ENCODE data around the gene ELMO3. TPM values are rescaled to one million over a fixed set of nuclear protein-coding genes. Genes with fewer than 3 reads are reported as not detected.

ELMO3 gene
- total RNA-seq, 1 donor from 2014 or later, result not detected

GRCh38 chr16:67190448-67191399 is 8.2 kb upstream of the ELMO3 start:
- H3K36me3 ChIP-seq, result no peaks in the 10 kb centered on the region
- no peak for DNase-seq (ENCODE audit: low spot score)
- no peak overlapping the region for H3K4me3 ChIP-seq
- no peak overlapping the region for H3K27ac ChIP-seq
- H3K36me3 Mint-ChIP-seq, result peaks cover 6% of the 10 kb centered on the region
- peak overlapping the region; percentile 92 for H3K4me3 Mint-ChIP-seq
- H2AFZ ChIP-seq (replicated peaks), result no peak overlapping the region
- no peak overlapping the region for H3K4me2 ChIP-seq
- H3K4me1 ChIP-seq, result peaks cover 7% of the 10 kb centered on the region
- no peak overlapping the region for H3K9ac ChIP-seq
- peaks cover 15% of the 10 kb centered on the region for H3K27me3 ChIP-seq
- H3K27ac Mint-ChIP-seq, result peak overlapping the region; percentile 72
- H3K4me1 Mint-ChIP-seq, result peaks cover 23% of the 10 kb centered on the region
- peaks cover 33% of the 10 kb centered on the region for H4K20me1 ChIP-seq (ENCODE audit: low read depth)
- peaks cover 24% of the 10 kb centered on the region for H3K79me2 ChIP-seq (ENCODE audit: low read depth)
- H3K9me3 ChIP-seq (ENCODE audit: low read depth), result no peaks in the 10 kb centered on the region
- no peaks in the 10 kb centered on the region for H3F3A ChIP-seq (ENCODE audit: low read depth)
- H3K27me3 Mint-ChIP-seq (ENCODE audit: insufficient read depth, low read depth), result peaks cover 10% of the 10 kb centered on the region
- H3K9me3 Mint-ChIP-seq, result no peaks in the 10 kb centered on the region
- TF ChIP-seq EZH2phosphoT487 (IDR thresholded peaks at IDR 0.05) (no peak), CTCF (IDR thresholded peaks at IDR 0.05) (no peak), EZH2 (IDR thresholded peaks at IDR 0.05) (no peak)

- Histone ChIP-seq H2AFZ (replicated peaks) (peak overlapping the region; percentile 5), H3K9me3 (ENCODE audit: low read depth) (no peaks in the 10 kb centered on the region), H4K20me1 (ENCODE audit: low read depth) (peaks cover 26% of the 10 kb centered on the region), H3K9ac (no peak overlapping the region), H3K36me3 (no peaks in the 10 kb centered on the region), H3K79me2 (ENCODE audit: low read depth) (peaks cover 24% of the 10 kb centered on the region), H3K4me1 (peaks cover 7% of the 10 kb centered on the region), H3K4me2 (peak overlapping the region; percentile 33), H3K27me3 (peaks cover 7% of the 10 kb centered on the region), H3K4me3 (peak overlapping the region; percentile 82), H3K27ac (no peak overlapping the region), H3F3A (ENCODE audit: low read depth) (no peaks in the 10 kb centered on the region)
- Mint-ChIP-seq H3K27ac (peak overlapping the region; percentile 60), H3K4me3 (peak overlapping the region; percentile 92), H3K36me3 (peaks cover 12% of the 10 kb centered on the region), H3K27me3 (ENCODE audit: insufficient read depth, low read depth) (peaks cover 5% of the 10 kb centered on the region), H3K9me3 (no peaks in the 10 kb centered on the region), H3K4me1 (peaks cover 22% of the 10 kb centered on the region)
- no peak for DNase-seq (ENCODE audit: low spot score)
- no peak for TF ChIP-seq EZH2 (IDR thresholded peaks at IDR 0.05)
- TF ChIP-seq EZH2phosphoT487 (IDR thresholded peaks at IDR 0.05), result no peak
- no peak for TF ChIP-seq CTCF (IDR thresholded peaks at IDR 0.05)
These were observed 7.4 kb upstream of the ELMO3 start for GRCh38 chr16:67191411-67191994.

GRCh38 chr16:67191995-67192681 is 6.8 kb upstream of the ELMO3 start, which contains the start of gene E2F4:
E2F4 (plus strand) TSS chr16:67192155; CDS start chr16:67192228, 73 bp downstream.
- H3K9me3 Mint-ChIP-seq, result no peaks in the 10 kb centered on the region
- Histone ChIP-seq H2AFZ (replicated peaks) (peak within 1 kb of the TSS; percentile 5), H3K9me3 (ENCODE audit: low read depth) (no peaks in the 10 kb centered on the region), H3K4me2 (peak within 1 kb of the TSS; percentile 97), H3K27me3 (peaks cover under 1% of the 10 kb centered on the region), H3K79me2 (ENCODE audit: low read depth) (peaks cover 24% of the 10 kb centered on the region), H3K4me1 (peaks cover 7% of the 10 kb centered on the region), H3K27ac (no peak within 1 kb of the TSS), H3F3A (ENCODE audit: low read depth) (no peaks in the 10 kb centered on the region), H3K4me3 (peak within 1 kb of the TSS; percentile 82), H4K20me1 (ENCODE audit: low read depth) (peaks cover 27% of the 10 kb centered on the region), H3K36me3 (no peaks in the 10 kb centered on the region), H3K9ac (peak within 1 kb of the TSS; percentile 90)
- TF ChIP-seq EZH2 (IDR thresholded peaks at IDR 0.05), result no peak
- no peak for TF ChIP-seq EZH2phosphoT487 (IDR thresholded peaks at IDR 0.05)
- TF ChIP-seq CTCF (IDR thresholded peaks at IDR 0.05), result no peak
- peaks cover 5% of the 10 kb centered on the region for H3K27me3 Mint-ChIP-seq (ENCODE audit: insufficient read depth, low read depth)
- H3K27ac Mint-ChIP-seq, result peak within 1 kb of the TSS; percentile 60
- peak; percentile 95 for DNase-seq (ENCODE audit: low spot score)
- H3K4me1 Mint-ChIP-seq, result peaks cover 22% of the 10 kb centered on the region
- H3K4me3 Mint-ChIP-seq, result peak within 1 kb of the TSS; percentile 92
- H3K36me3 Mint-ChIP-seq, result peaks cover 16% of the 10 kb centered on the region

Measured in neural progenitor cell (in vitro differentiated cells).